ENCODE measurements around the gene NUDT21.
A peak's percentile ranks its signal among the peaks of the same experiment; 100 is the strongest.

DNA sequence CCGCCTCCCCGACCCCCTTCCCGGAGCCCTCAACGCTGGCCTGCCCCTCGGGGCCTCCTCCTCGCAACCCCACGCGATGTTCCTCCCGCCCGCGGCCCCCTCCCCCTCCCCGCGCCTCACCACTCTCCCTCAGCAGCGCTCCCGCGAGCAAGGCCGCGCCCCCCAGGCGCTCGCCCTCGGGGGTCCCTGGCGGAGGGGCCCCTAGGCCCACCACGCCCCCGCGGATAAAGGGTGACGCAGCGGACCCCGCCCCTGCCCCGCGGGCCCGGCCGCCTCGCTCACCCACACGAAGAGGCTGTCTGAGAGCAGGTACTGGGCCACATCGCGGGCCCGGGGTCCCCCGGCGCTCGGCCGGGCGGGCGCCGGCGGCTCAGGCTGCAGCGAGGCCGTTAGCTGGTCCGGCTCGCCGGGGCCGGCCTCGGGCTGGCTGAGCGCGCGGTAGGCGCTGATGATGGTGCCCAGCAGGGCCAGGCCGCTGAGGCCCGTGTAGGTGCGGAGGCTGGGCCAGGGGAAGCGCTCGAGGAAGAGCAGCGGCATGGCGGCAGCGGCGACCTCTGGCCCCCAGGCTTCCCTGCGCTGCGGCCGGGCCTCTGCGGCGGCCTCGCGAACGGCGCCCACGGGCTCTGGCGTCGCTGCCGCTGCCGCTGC lies 26.2 kb downstream of the NUDT21 start:
- TF ChIP-seq, protein P1, sequence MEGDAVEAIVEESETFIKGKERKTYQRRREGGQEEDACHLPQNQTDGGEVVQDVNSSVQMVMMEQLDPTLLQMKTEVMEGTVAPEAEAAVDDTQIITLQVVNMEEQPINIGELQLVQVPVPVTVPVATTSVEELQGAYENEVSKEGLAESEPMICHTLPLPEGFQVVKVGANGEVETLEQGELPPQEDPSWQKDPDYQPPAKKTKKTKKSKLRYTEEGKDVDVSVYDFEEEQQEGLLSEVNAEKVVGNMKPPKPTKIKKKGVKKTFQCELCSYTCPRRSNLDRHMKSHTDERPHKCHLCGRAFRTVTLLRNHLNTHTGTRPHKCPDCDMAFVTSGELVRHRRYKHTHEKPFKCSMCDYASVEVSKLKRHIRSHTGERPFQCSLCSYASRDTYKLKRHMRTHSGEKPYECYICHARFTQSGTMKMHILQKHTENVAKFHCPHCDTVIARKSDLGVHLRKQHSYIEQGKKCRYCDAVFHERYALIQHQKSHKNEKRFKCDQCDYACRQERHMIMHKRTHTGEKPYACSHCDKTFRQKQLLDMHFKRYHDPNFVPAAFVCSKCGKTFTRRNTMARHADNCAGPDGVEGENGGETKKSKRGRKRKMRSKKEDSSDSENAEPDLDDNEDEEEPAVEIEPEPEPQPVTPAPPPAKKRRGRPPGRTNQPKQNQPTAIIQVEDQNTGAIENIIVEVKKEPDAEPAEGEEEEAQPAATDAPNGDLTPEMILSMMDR (IDR thresholded peaks at IDR 0.05): no peak
- TF ChIP-seq POLR2A (IDR thresholded peaks at IDR 0.05) (peak; percentile 16), EP300 (IDR thresholded peaks at IDR 0.05) (no peak)

Measured in ovary (tissue), 3 donors.